GM12878 (cell line): ENCODE data around the gene AGTRAP. TPM values are rescaled to one million over a fixed set of nuclear protein-coding genes. Genes with fewer than 3 reads are reported as not detected.

Experiments
- ATF2 ChIP-seq: IDR thresholded peaks from 2 replicates; pipeline ENCODE4 v1.6.1; 2012; ENCODE audit warnings: low read length, inconsistent platforms
- ATF7 ChIP-seq: fragments of 450-650 bp; IDR thresholded peaks from 2 replicates; pipeline ENCODE4 v1.6.1; 2016; ENCODE audit warnings: low read depth, mild to moderate bottlenecking
- EP300 ChIP-seq, 2 experiments: fragments of 150-350 bp in 1 of 2; IDR thresholded peaks; 2 replicates each; pipeline ENCODE4 v1.6.1; 2011 to 2012; ENCODE audit warnings: low read depth in 2 of 2, low read length in 2 of 2, borderline replicate concordance in 1 of 2, improper control_type of control experiment in 1 of 2, inconsistent platforms in 1 of 2; ENCODE audit not compliant: control insufficient read depth in 1 of 2
- FOS ChIP-seq: IDR thresholded peaks from 3 replicates; pipeline ENCODE4 v1.6.1; 2011; ENCODE audit warnings: borderline replicate concordance; ENCODE audit not compliant: insufficient read length; ENCODE audit errors: extremely low read depth
- IKZF2 ChIP-seq, 2 experiments: fragments of 450-650 bp; IDR thresholded peaks; 2 replicates each; pipeline ENCODE4 v1.6.1; 2017; ENCODE audit warnings: mild to moderate bottlenecking in 2 of 2, moderate library complexity in 2 of 2
- IRF4 ChIP-seq: IDR thresholded peaks from 2 replicates; pipeline ENCODE4 v1.6.1; 2011; ENCODE audit warnings: low read depth, low read length
- MEF2A ChIP-seq: IDR thresholded peaks from 2 replicates; pipeline ENCODE4 v1.6.1; 2011; ENCODE audit warnings: low read depth, mild to moderate bottlenecking, low read length, moderate library complexity; ENCODE audit not compliant: insufficient read depth
- MEF2B ChIP-seq: fragments of 450-650 bp; IDR thresholded peaks from 2 replicates; pipeline ENCODE4 v1.6.1; 2018; ENCODE audit warnings: mild to moderate bottlenecking, moderate library complexity; ENCODE audit not compliant: partially characterized antibody, poor library complexity, severe bottlenecking
- MLLT1 ChIP-seq: fragments of 450-650 bp; IDR thresholded peaks from 2 replicates; pipeline ENCODE4 v1.6.1; 2016; ENCODE audit warnings: mild to moderate bottlenecking
- MTA2 ChIP-seq: fragments of 450-650 bp; IDR thresholded peaks from 2 replicates; pipeline ENCODE4 v1.6.1; 2016; ENCODE audit warnings: low read depth, mild to moderate bottlenecking, moderate library complexity
- POLR2AphosphoS2 ChIP-seq: IDR thresholded peaks from 2 replicates; pipeline ENCODE4 v1.6.1; 2011; ENCODE audit warnings: low read depth, mild to moderate bottlenecking, low read length, improper control_type of control experiment, moderate library complexity
- RFX5 ChIP-seq: IDR thresholded peaks from 2 replicates; pipeline ENCODE4 v1.6.1; 2011; ENCODE audit warnings: low read depth, low read length, improper control_type of control experiment
- SIN3A ChIP-seq: IDR thresholded peaks from 2 replicates; pipeline ENCODE4 v1.6.1; 2012; ENCODE audit warnings: low read depth, low read length, improper control_type of control experiment
- SIX5 ChIP-seq: IDR thresholded peaks from 2 replicates; pipeline ENCODE4 v1.6.1; 2011; ENCODE audit warnings: mild to moderate bottlenecking, low read depth, low read length, moderate library complexity; ENCODE audit not compliant: severe bottlenecking
- TCF12 ChIP-seq: IDR thresholded peaks from 2 replicates; pipeline ENCODE4 v1.6.1; 2011; ENCODE audit warnings: low read depth, mild to moderate bottlenecking, low read length
- USF2 ChIP-seq: IDR thresholded peaks from 2 replicates; pipeline ENCODE4 v1.6.1; 2011; ENCODE audit warnings: low read depth, low read length, improper control_type of control experiment, borderline replicate concordance
- ZNF217 ChIP-seq: fragments of 450-650 bp; IDR thresholded peaks from 2 replicates; pipeline ENCODE4 v1.6.1; 2017; ENCODE audit warnings: antibody characterized with exemption, mild to moderate bottlenecking
- ZNF384 ChIP-seq: IDR thresholded peaks from 2 replicates; pipeline ENCODE4 v1.6.1; 2012; ENCODE audit warnings: low read depth, mild to moderate bottlenecking, low read length, improper control_type of control experiment, borderline replicate concordance
- polyA plus RNA-seq, 11 experiments: library from polyadenylated mRNA; depleted of rRNA in 4 of 11; unstranded in 6 of 11; stranded (reverse) in 5 of 11; fragments of >200 nt; fragmentation: Nextera tagmentation in 4 of 11; fragmentation: Illumina TruSeq in 1 of 11; extraction: Ambion mirVana in 4 of 11; extraction: Trizol in 1 of 11; gene quantifications; 1 replicate in 1 of 11; 2 replicates in 10 of 11; pipeline versions ENCODE4 v1.2.1 to v1.2.3, GENCODE V29; 2011 to 2016; ENCODE audit warnings: inconsistent platforms in 2 of 11, missing spikeins in 2 of 11, low read depth in 1 of 11
- total RNA-seq, 4 experiments: library from RNA; depleted of rRNA in 3 of 4; stranded (reverse); fragments of >200 nt in 3 of 4; fragmentation: Illumina TruSeq in 1 of 4; extraction: Trizol in 1 of 4; gene quantifications; 2 replicates each; pipeline versions ENCODE4 v1.2.1 to v1.2.3, GENCODE V29; 2013 to 2021
- TF ChIP-seq, protein P1 (sequence below): fragments of 450-650 bp; IDR thresholded peaks from 2 replicates; pipeline ENCODE4 v1.6.1; 2017; ENCODE audit warnings: antibody characterized with exemption, mild to moderate bottlenecking, moderate library complexity
- TF ChIP-seq, protein P2 (sequence below), 3 experiments: IDR thresholded peaks in 2 of 3; conservative IDR thresholded peaks in 1 of 3; 2 replicates each; pipeline ENCODE4 v1.5.1; 2011; ENCODE audit warnings: low read depth in 3 of 3, low read length in 3 of 3, mild to moderate bottlenecking in 3 of 3, control low read depth in 2 of 3, moderate library complexity in 2 of 3, inconsistent platforms in 1 of 3, mixed read lengths in 1 of 3; ENCODE audit not compliant: control insufficient read depth in 2 of 3, insufficient read depth in 1 of 3; ENCODE audit errors: extremely low read depth in 1 of 3

Gene AGTRAP
- total and polyA plus RNA-seq, 10 of the 15 experiments (the other 5 are each of a cell fraction or from before 2014, with no cell fraction given) = 3.0 to 17.4 (median 10.2) TPM

GRCh38 chr1:11735854-11736745, at the start of gene AGTRAP (continued):
- TF ChIP-seq MTA2 = no peak
- TF ChIP-seq ZNF217 = 0 out of 2 replicates have a peak, but pooled peaks have one; percentile 44
- no peak for TF ChIP-seq ZNF384
- no peak for TF ChIP-seq RFX5
- TF ChIP-seq MEF2B = peak; percentile 62
- TF ChIP-seq USF2 = peak; percentile 94
- TF ChIP-seq TCF12 = 0 out of 2 replicates have a peak, but pooled peaks have one; percentile 20
- no peak for TF ChIP-seq ATF2
- TF ChIP-seq IKZF2 (IDR thresholded peaks at IDR 0.05) = peak; percentile 24 to 74; a peak in 2 of 4 replicates
- TF ChIP-seq POLR2AphosphoS2 = no peak
- no peak for TF ChIP-seq EP300 (IDR thresholded peaks at IDR 0.05; ENCODE audit: borderline replicate concordance in 1 of 2, control insufficient read depth in 1 of 2, low read depth in 2 of 2, low read length in 2 of 2)
- peak; percentile 53; the same call in 1 of the 2 replicates for TF ChIP-seq MLLT1
- peak; percentile 20 for TF ChIP-seq SIX5
- TF ChIP-seq, protein P1, sequence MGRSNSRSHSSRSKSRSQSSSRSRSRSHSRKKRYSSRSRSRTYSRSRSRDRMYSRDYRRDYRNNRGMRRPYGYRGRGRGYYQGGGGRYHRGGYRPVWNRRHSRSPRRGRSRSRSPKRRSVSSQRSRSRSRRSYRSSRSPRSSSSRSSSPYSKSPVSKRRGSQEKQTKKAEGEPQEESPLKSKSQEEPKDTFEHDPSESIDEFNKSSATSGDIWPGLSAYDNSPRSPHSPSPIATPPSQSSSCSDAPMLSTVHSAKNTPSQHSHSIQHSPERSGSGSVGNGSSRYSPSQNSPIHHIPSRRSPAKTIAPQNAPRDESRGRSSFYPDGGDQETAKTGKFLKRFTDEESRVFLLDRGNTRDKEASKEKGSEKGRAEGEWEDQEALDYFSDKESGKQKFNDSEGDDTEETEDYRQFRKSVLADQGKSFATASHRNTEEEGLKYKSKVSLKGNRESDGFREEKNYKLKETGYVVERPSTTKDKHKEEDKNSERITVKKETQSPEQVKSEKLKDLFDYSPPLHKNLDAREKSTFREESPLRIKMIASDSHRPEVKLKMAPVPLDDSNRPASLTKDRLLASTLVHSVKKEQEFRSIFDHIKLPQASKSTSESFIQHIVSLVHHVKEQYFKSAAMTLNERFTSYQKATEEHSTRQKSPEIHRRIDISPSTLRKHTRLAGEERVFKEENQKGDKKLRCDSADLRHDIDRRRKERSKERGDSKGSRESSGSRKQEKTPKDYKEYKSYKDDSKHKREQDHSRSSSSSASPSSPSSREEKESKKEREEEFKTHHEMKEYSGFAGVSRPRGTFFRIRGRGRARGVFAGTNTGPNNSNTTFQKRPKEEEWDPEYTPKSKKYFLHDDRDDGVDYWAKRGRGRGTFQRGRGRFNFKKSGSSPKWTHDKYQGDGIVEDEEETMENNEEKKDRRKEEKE = no peak
- TF ChIP-seq, protein P2, sequence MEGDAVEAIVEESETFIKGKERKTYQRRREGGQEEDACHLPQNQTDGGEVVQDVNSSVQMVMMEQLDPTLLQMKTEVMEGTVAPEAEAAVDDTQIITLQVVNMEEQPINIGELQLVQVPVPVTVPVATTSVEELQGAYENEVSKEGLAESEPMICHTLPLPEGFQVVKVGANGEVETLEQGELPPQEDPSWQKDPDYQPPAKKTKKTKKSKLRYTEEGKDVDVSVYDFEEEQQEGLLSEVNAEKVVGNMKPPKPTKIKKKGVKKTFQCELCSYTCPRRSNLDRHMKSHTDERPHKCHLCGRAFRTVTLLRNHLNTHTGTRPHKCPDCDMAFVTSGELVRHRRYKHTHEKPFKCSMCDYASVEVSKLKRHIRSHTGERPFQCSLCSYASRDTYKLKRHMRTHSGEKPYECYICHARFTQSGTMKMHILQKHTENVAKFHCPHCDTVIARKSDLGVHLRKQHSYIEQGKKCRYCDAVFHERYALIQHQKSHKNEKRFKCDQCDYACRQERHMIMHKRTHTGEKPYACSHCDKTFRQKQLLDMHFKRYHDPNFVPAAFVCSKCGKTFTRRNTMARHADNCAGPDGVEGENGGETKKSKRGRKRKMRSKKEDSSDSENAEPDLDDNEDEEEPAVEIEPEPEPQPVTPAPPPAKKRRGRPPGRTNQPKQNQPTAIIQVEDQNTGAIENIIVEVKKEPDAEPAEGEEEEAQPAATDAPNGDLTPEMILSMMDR (IDR thresholded peaks at IDR 0.05 in 2 of 3, conservative IDR thresholded peaks at IDR 0.05 in 1 of 3; ENCODE audit: control insufficient read depth in 2 of 3, extremely low read depth in 1 of 3, insufficient read depth in 1 of 3, low read depth in 3 of 3, low read length in 3 of 3) = 0 out of 6 replicates have a peak, but pooled peaks of 1 of the 3 experiments have one; percentile 1
- peak; percentile 9 for TF ChIP-seq FOS
- peak; percentile 95 for TF ChIP-seq SIN3A
- no peak for TF ChIP-seq MEF2A
- no peak for TF ChIP-seq IRF4
- no peak for TF ChIP-seq ATF7
